Ectodermal cell (in vitro differentiated cells): ENCODE measurements around the gene GPR180.

ENCODE experiments used
- H3K27ac ChIP-seq: 2 replicates; pipeline ENCODE4 v1.7.0; 2013; ENCODE audit warnings: mild to moderate bottlenecking, low read depth, low read length; ENCODE audit not compliant: insufficient read depth, poor library complexity, severe bottlenecking
- H3K27me3 ChIP-seq: 2 replicates; pipeline ENCODE4 v1.7.0; 2013; ENCODE audit warnings: mild to moderate bottlenecking, low read length; ENCODE audit not compliant: insufficient read depth, control insufficient read depth, poor library complexity, severe bottlenecking
- H3K36me3 ChIP-seq: one replicate; pipeline ENCODE4 v1.7.0; 2013; ENCODE audit warnings: low read length; ENCODE audit not compliant: control insufficient read depth, insufficient read depth
- H3K4me1 ChIP-seq: one replicate; pipeline ENCODE4 v1.7.0; 2013; ENCODE audit warnings: low read length; ENCODE audit not compliant: control insufficient read depth, insufficient read depth
- H3K4me3 ChIP-seq: 2 replicates; pipeline ENCODE4 v1.7.0; 2013; ENCODE audit warnings: low read depth, low read length, control low read depth; ENCODE audit not compliant: insufficient read depth
- H3K9me3 ChIP-seq: 2 replicates; pipeline ENCODE4 v1.7.0; 2013; ENCODE audit warnings: mild to moderate bottlenecking, low read length, moderate library complexity; ENCODE audit not compliant: control insufficient read depth
- WGBS, 2 experiments: methylation state at CpG; one replicate each; pipeline ENCODE4 v1.1.7; 2013; ENCODE audit warnings: missing lambda C conversion rate in 2 of 2; 5-methylcytosine and 5-hydroxymethylcytosine counted together

Gene GPR180

GRCh38 chr13:94567581-94567980 lies 34.1 kb upstream of the GPR180 start:
- Histone ChIP-seq H3K27ac (no peak overlapping the region), H3K9me3 (no peaks in the 10 kb centered on the region), H3K4me1 (no peaks in the 10 kb centered on the region), H3K36me3 (peaks cover 8% of the 10 kb centered on the region), H3K4me3 (no peak overlapping the region), H3K27me3 (no peaks in the 10 kb centered on the region)
- 85 to 92% methylated on average over 3 of the region's 3 CpGs for WGBS, 2 experiments

GRCh38 chr13:94568443-94568842 lies 33.2 kb upstream of the GPR180 start:
- Histone ChIP-seq H3K4me3 (no peak overlapping the region), H3K36me3 (peaks cover 17% of the 10 kb centered on the region), H3K27me3 (no peaks in the 10 kb centered on the region), H3K27ac (no peak overlapping the region), H3K9me3 (no peaks in the 10 kb centered on the region), H3K4me1 (no peaks in the 10 kb centered on the region)
- 90 to 95% methylated on average over 1 of the region's 1 CpG for WGBS, 2 experiments

- Histone ChIP-seq H3K36me3 (peaks cover 25% of the 10 kb centered on the region), H3K4me3 (no peak overlapping the region), H3K4me1 (no peaks in the 10 kb centered on the region), H3K9me3 (no peaks in the 10 kb centered on the region), H3K27ac (no peak overlapping the region), H3K27me3 (no peaks in the 10 kb centered on the region)
- 87 to 93% methylated on average over 3 of the region's 3 CpGs for WGBS, 2 experiments
Observed at GRCh38 chr13:94569615-94570014, 32.0 kb upstream of the GPR180 start.

- Histone ChIP-seq H3K9me3 (no peaks in the 10 kb centered on the region), H3K4me1 (no peaks in the 10 kb centered on the region), H3K27ac (no peak overlapping the region), H3K27me3 (no peaks in the 10 kb centered on the region), H3K4me3 (no peak overlapping the region), H3K36me3 (peaks cover 35% of the 10 kb centered on the region)
- 91 to 100% methylated on average over 1 of the region's 1 CpG for WGBS, 2 experiments
Observed at GRCh38 chr13:94579063-94579462, 22.6 kb upstream of the GPR180 start.

GRCh38 chr13:94583926-94584325 lies 17.7 kb upstream of the GPR180 start:
- H3K36me3 ChIP-seq, result peaks cover 35% of the 10 kb centered on the region
- no peak overlapping the region for H3K27ac ChIP-seq
- 100% methylated on average over 1 of the region's 1 CpG; no CpG with 5 or more reads in 1 of the 2 experiments for WGBS, 2 experiments
- no peaks in the 10 kb centered on the region for H3K4me1 ChIP-seq
- no peak overlapping the region for H3K4me3 ChIP-seq
- H3K27me3 ChIP-seq, result no peaks in the 10 kb centered on the region
- H3K9me3 ChIP-seq, result no peaks in the 10 kb centered on the region

- 90 to 93% methylated on average over 6 of the region's 6 CpGs for WGBS, 2 experiments
- Histone ChIP-seq H3K27me3 (no peaks in the 10 kb centered on the region), H3K27ac (no peak overlapping the region), H3K4me3 (no peak overlapping the region), H3K4me1 (no peaks in the 10 kb centered on the region), H3K9me3 (no peaks in the 10 kb centered on the region), H3K36me3 (peaks cover 30% of the 10 kb centered on the region)
Observed at GRCh38 chr13:94585543-94586101, 16.0 kb upstream of the GPR180 start.

GRCh38 chr13:94586371-94586770 lies 15.3 kb upstream of the GPR180 start:
- Histone ChIP-seq H3K27me3 (no peaks in the 10 kb centered on the region), H3K4me3 (no peak overlapping the region), H3K9me3 (no peaks in the 10 kb centered on the region), H3K27ac (no peak overlapping the region), H3K4me1 (no peaks in the 10 kb centered on the region), H3K36me3 (peaks cover 29% of the 10 kb centered on the region)
- WGBS, 2 experiments, result 90 to 96% methylated on average over 6 to 7 of the region's 7 CpGs

- no peaks in the 10 kb centered on the region for H3K4me1 ChIP-seq
- H3K4me3 ChIP-seq, result no peak overlapping the region
- H3K9me3 ChIP-seq, result no peaks in the 10 kb centered on the region
- no peaks in the 10 kb centered on the region for H3K27me3 ChIP-seq
- WGBS, 2 experiments, result 95 to 98% methylated on average over 4 of the region's 4 CpGs
- H3K27ac ChIP-seq, result no peak overlapping the region
- H3K36me3 ChIP-seq, result peaks cover 18% of the 10 kb centered on the region
Observed at GRCh38 chr13:94588541-94588940, 13.1 kb upstream of the GPR180 start.

GRCh38 chr13:94590744-94591143 lies 10.9 kb upstream of the GPR180 start:
- H3K36me3 ChIP-seq, result peaks cover 9% of the 10 kb centered on the region
- H3K9me3 ChIP-seq, result no peaks in the 10 kb centered on the region
- peaks cover 9% of the 10 kb centered on the region for H3K4me1 ChIP-seq
- WGBS, 2 experiments, result 82 to 100% methylated on average over 1 to 3 of the region's 3 CpGs
- no peak overlapping the region for H3K4me3 ChIP-seq
- no peaks in the 10 kb centered on the region for H3K27me3 ChIP-seq
- no peak overlapping the region for H3K27ac ChIP-seq

GRCh38 chr13:94595001-94595949 lies 6.4 kb upstream of the GPR180 start:
- WGBS, 2 experiments, result 14 to 15% methylated on average over 16 of the region's 16 CpGs
- peaks cover 9% of the 10 kb centered on the region for H3K36me3 ChIP-seq
- peaks cover 9% of the 10 kb centered on the region for H3K4me1 ChIP-seq
- peak overlapping the region; percentile 96 for H3K4me3 ChIP-seq
- H3K27ac ChIP-seq, result peak overlapping the region; percentile 18
- peaks cover 2% of the 10 kb centered on the region for H3K27me3 ChIP-seq
- H3K9me3 ChIP-seq, result no peaks in the 10 kb centered on the region
